ENCODE data around the gene CD93. TPM values are rescaled to one million over a fixed set of nuclear protein-coding genes. Genes with fewer than 3 reads are reported as not detected.

Gene CD93
- 37.0 TPM for total RNA-seq
- long read RNA-seq, full-length matches to known transcripts = 18 of 25 reads
- long read RNA-seq, partial matches to known transcripts = 0 of 25 reads
- long read RNA-seq, other reads (novel, unspliced or antisense) = 7 of 25 reads

GRCh38 chr20:23086056-23086566, at the start of gene CD93:
Gene CD93, minus strand, starts transcription at chr20:23086324. Its CDS starts 132 bp downstream, at chr20:23086192.
- DNase-seq (peak; percentile 63), ATAC-seq (ENCODE audit: poor library complexity) (peak; percentile 61)
- intact Hi-C loops (cut with DNase I) = no loop called here

- intact Hi-C loops (cut with DNase I) = no loop called here
- no peak for ATAC-seq (ENCODE audit: poor library complexity)
Measured at GRCh38 chr20:23133560-23133998, 47.5 kb upstream of the CD93 start.

GRCh38 chr20:23132930-23133559, 46.9 kb upstream of the CD93 start:
- intact Hi-C loops (cut with DNase I) = no loop called here

More at GRCh38 chr20:23133560-23133998, 47.5 kb upstream of the CD93 start:
- no peak for DNase-seq

GRCh38 chr20:23132293-23132929, 46.3 kb upstream of the CD93 start:
- ATAC-seq (ENCODE audit: poor library complexity) (peak; percentile 19), DNase-seq (no peak)
- intact Hi-C loops (cut with DNase I) = no loop called here

More at GRCh38 chr20:23132930-23133559, 46.9 kb upstream of the CD93 start:
- peak; percentile 78 for DNase-seq
- peak; percentile 66 for ATAC-seq (ENCODE audit: poor library complexity)

GRCh38 chr20:23131766-23132165, 45.6 kb upstream of the CD93 start:
- DNase-seq (no peak), ATAC-seq (ENCODE audit: poor library complexity) (no peak)
- intact Hi-C loops (cut with DNase I) = no loop called here

- ATAC-seq (ENCODE audit: poor library complexity) (peak; percentile 74), DNase-seq (no peak)
- intact Hi-C loops (cut with DNase I) = no loop called here
Measured at GRCh38 chr20:23130622-23131140, 44.6 kb upstream of the CD93 start.

GRCh38 chr20:23129891-23130621, 43.9 kb upstream of the CD93 start:
- no peak for DNase-seq
- peak; percentile 9 for ATAC-seq (ENCODE audit: poor library complexity)

GRCh38 chr20:23129266-23129665, 43.1 kb upstream of the CD93 start:
- ATAC-seq (ENCODE audit: poor library complexity) (no peak), DNase-seq (no peak)
- intact Hi-C loops (cut with DNase I) = no loop called here

More at GRCh38 chr20:23129891-23130621, 43.9 kb upstream of the CD93 start:
- intact Hi-C loops (cut with DNase I) = no loop called here

GRCh38 chr20:23128461-23129125, 42.5 kb upstream of the CD93 start:
- no peak for ATAC-seq (ENCODE audit: poor library complexity)
- DNase-seq = no peak
- intact Hi-C loops (cut with DNase I) = no loop called here

- ATAC-seq (ENCODE audit: poor library complexity) (no peak), DNase-seq (no peak)
- intact Hi-C loops (cut with DNase I) = no loop called here
Measured at GRCh38 chr20:23127506-23128279, 41.6 kb upstream of the CD93 start.

- intact Hi-C loops (cut with DNase I) = no loop called here
Measured at GRCh38 chr20:23126281-23127061, 40.3 kb upstream of the CD93 start.

GRCh38 chr20:23125625-23126191, 39.6 kb upstream of the CD93 start:
- intact Hi-C loops (cut with DNase I) = no loop called here
- DNase-seq (peak; percentile 71), ATAC-seq (ENCODE audit: poor library complexity) (peak; percentile 66)

More at GRCh38 chr20:23126281-23127061, 40.3 kb upstream of the CD93 start:
- peak; percentile 31 for ATAC-seq (ENCODE audit: poor library complexity)
- DNase-seq = no peak

GRCh38 chr20:23125159-23125558, 39.0 kb upstream of the CD93 start:
- intact Hi-C loops (cut with DNase I) = no loop called here

GRCh38 chr20:23123886-23124285, 37.8 kb upstream of the CD93 start:
- intact Hi-C loops (cut with DNase I) = no loop called here
- DNase-seq = no peak
- no peak for ATAC-seq (ENCODE audit: poor library complexity)

More at GRCh38 chr20:23125159-23125558, 39.0 kb upstream of the CD93 start:
- DNase-seq = no peak
- no peak for ATAC-seq (ENCODE audit: poor library complexity)

GRCh38 chr20:23122796-23123655, 36.9 kb upstream of the CD93 start:
- DNase-seq (no peak), ATAC-seq (ENCODE audit: poor library complexity) (no peak)
- intact Hi-C loops (cut with DNase I) = no loop called here

- no peak for DNase-seq
- no peak for ATAC-seq (ENCODE audit: poor library complexity)
- intact Hi-C loops (cut with DNase I) = no loop called here
Measured at GRCh38 chr20:23122321-23122720, 36.2 kb upstream of the CD93 start.
